ENCODE results near the gene JAK3. TPM values are rescaled to one million over a fixed set of nuclear protein-coding genes. Genes with fewer than 3 reads are reported as not detected.

JAK3 gene
- total RNA-seq (2.2 and 3.2 TPM in 2 replicates), polyA plus RNA-seq (3.0 and 3.6 TPM in 2 replicates)

- Histone ChIP-seq H3K36me3 (replicated peaks; ENCODE audit: insufficient read depth, low read depth) (no peaks in the 10 kb centered on the region), H3K27me3 (no peaks in the 10 kb centered on the region), H4K20me1 (ENCODE audit: insufficient read depth, poor library complexity, severe bottlenecking) (no peaks in the 10 kb centered on the region), H3K4me2 (peak within 1 kb of the TSS; percentile 81), H3K4me1 (ENCODE audit: insufficient read depth) (no peaks in the 10 kb centered on the region), H3K9me2 (replicated peaks; ENCODE audit: insufficient read depth) (no peaks in the 10 kb centered on the region), H3K4me3 (no peak within 1 kb of the TSS), H3K9me3 (ENCODE audit: low read depth) (no peaks in the 10 kb centered on the region), H3K27ac (peak within 1 kb of the TSS; percentile 92), H3K79me2 (no peaks in the 10 kb centered on the region), H2AFZ (peak within 1 kb of the TSS; percentile 83)
- 33% methylated on average over 24 of the region's 40 CpGs for WGBS (ENCODE audit: low lambda C conversion rate, missing lambda C conversion rate)
- TF ChIP-seq EZH2phosphoT487 (IDR thresholded peaks at IDR 0.05; ENCODE audit: low read depth, severe bottlenecking, unreplicated experiment) (no peak), CTCF (IDR thresholded peaks at IDR 0.05; ENCODE audit: poor library complexity) (no peak), EZH2 (IDR thresholded peaks at IDR 0.05; ENCODE audit: borderline replicate concordance) (no peak)
- DNase-seq (ENCODE audit: low spot score) = peak; percentile 82
Observed at GRCh38 chr19:17847538-17848366, at the start of gene JAK3. TSS of gene JAK3 (minus strand) at chr19:17847982. CDS start at chr19:17844417, 3,565 bp downstream.

DNA sequence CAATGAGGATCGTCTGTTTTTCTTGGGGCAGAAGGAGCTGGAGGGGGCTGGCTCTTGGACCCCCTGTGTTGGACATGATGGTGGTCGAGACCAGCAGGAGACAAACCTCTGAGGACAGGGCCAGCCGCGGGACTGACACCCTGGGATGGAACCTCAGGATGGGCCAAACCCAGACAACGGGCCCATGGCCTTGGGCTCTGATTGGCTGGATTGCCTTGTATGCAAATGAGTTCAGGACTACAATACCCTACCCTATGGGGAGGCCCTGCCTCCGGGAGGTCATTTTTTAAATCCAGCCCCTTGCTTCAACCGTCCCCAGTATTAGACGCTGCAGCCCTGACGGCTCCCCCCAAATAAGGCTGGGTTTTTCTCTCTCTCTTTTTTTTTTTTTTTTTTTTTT is 46.0 kb upstream of the JAK3 start:
- Histone ChIP-seq H3K9me3 (ENCODE audit: low read depth) (no peaks in the 10 kb centered on the region), H3K4me2 (no peak overlapping the region), H3K79me2 (no peaks in the 10 kb centered on the region), H3K27me3 (no peaks in the 10 kb centered on the region), H3K27ac (no peak overlapping the region), H3K9me2 (replicated peaks; ENCODE audit: insufficient read depth) (no peaks in the 10 kb centered on the region), H3K4me1 (ENCODE audit: insufficient read depth) (no peaks in the 10 kb centered on the region), H4K20me1 (ENCODE audit: insufficient read depth, poor library complexity, severe bottlenecking) (no peaks in the 10 kb centered on the region), H2AFZ (no peak overlapping the region), H3K4me3 (no peak overlapping the region), H3K36me3 (replicated peaks; ENCODE audit: insufficient read depth, low read depth) (no peaks in the 10 kb centered on the region)
- WGBS (ENCODE audit: low lambda C conversion rate, missing lambda C conversion rate) = 84% methylated on average over 9 of the region's 9 CpGs
- DNase-seq (ENCODE audit: low spot score) = no peak
- no peak for TF ChIP-seq CTCF (IDR thresholded peaks at IDR 0.05; ENCODE audit: poor library complexity)
- no peak for TF ChIP-seq EZH2phosphoT487 (IDR thresholded peaks at IDR 0.05; ENCODE audit: low read depth, severe bottlenecking, unreplicated experiment)

DNA sequence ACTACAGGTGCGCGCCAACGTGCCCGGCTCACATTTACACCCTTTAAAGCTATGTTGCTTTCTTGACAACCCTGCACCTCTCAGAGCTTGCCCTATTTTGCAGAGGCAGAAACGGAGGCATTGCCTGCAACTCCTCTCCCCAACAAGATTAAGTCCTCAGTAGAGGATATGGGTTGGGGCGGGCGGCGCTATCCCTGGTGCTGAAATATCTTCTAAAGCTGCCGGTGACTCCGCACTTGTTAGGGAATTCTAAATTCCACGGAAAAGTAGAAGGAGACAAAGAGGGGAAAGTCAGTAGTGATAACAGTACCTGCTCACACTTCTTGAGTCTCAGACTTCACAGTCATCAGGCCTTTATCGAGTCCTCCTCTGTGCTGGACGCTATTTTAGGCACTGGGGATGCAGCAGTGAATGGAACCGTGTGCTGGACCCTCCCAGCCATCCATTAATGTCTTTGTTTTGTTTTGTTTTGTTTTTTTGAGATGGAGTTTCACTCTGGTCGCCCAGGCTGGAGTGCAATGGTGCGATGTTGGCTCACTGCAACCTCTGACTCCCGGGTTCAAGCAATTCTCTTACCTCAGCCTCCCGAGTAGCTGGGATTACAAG is 41.9 kb upstream of the JAK3 start:
- Histone ChIP-seq H3K4me2 (no peak overlapping the region), H3K4me3 (no peak overlapping the region), H3K27ac (no peak overlapping the region), H3K4me1 (ENCODE audit: insufficient read depth) (no peaks in the 10 kb centered on the region), H3K79me2 (no peaks in the 10 kb centered on the region), H2AFZ (no peak overlapping the region), H4K20me1 (ENCODE audit: insufficient read depth, poor library complexity, severe bottlenecking) (no peaks in the 10 kb centered on the region), H3K9me2 (replicated peaks; ENCODE audit: insufficient read depth) (no peaks in the 10 kb centered on the region), H3K36me3 (replicated peaks; ENCODE audit: insufficient read depth, low read depth) (no peaks in the 10 kb centered on the region), H3K27me3 (no peaks in the 10 kb centered on the region), H3K9me3 (ENCODE audit: low read depth) (no peaks in the 10 kb centered on the region)
- peak; percentile 79 for DNase-seq (ENCODE audit: low spot score)
- TF ChIP-seq EZH2phosphoT487 (IDR thresholded peaks at IDR 0.05; ENCODE audit: low read depth, severe bottlenecking, unreplicated experiment) = no peak
- no peak for TF ChIP-seq EZH2 (IDR thresholded peaks at IDR 0.05; ENCODE audit: borderline replicate concordance)
- TF ChIP-seq CTCF (IDR thresholded peaks at IDR 0.05; ENCODE audit: poor library complexity) = no peak
- WGBS (ENCODE audit: low lambda C conversion rate, missing lambda C conversion rate) = 29% methylated on average over 18 of the region's 18 CpGs
